Aorta (tissue), 5 donors: ENCODE results near the gene VSNL1. TPM values are rescaled to one million over a fixed set of nuclear protein-coding genes. Genes with fewer than 3 reads are reported as not detected.

ENCODE experiments used
- ATAC-seq: fragments of 200-7000 bp; cut with Tn5 transposase; one replicate; pipeline ENCODE4 v1.9.1; 2022; ENCODE audit warnings: moderate library complexity; ENCODE audit not compliant: low FRiP score
- DNase-seq, 2 donors: peaks; one replicate each; pipeline ENCODE4 v3.0.0-alpha.2; 2020
- H3K27ac ChIP-seq, 2 donors: one replicate each; pipeline ENCODE4 v1.5.1; 2013; ENCODE audit warnings: low read length in 2 of 2, mild to moderate bottlenecking in 2 of 2, moderate library complexity in 2 of 2, control low read depth in 1 of 2, inconsistent platforms in 1 of 2, low read depth in 1 of 2
- H3K27me3 ChIP-seq, 2 donors: one replicate each; pipeline ENCODE4 v1.6.1; 2013; ENCODE audit warnings: control low read depth in 1 of 2, low read length in 1 of 2, mild to moderate bottlenecking in 1 of 2, moderate library complexity in 1 of 2; ENCODE audit not compliant: insufficient read depth in 2 of 2, control insufficient read depth in 1 of 2
- H3K36me3 ChIP-seq, 2 donors: one replicate each; pipeline ENCODE4 v1.6.1; 2013; ENCODE audit warnings: control low read depth in 1 of 2, low read length in 1 of 2, mild to moderate bottlenecking in 1 of 2; ENCODE audit not compliant: insufficient read depth in 2 of 2, control insufficient read depth in 1 of 2
- H3K4me1 ChIP-seq, 2 donors: one replicate each; pipeline ENCODE4 v1.6.1; 2013; ENCODE audit warnings: low read length in 2 of 2, control low read depth in 1 of 2, mild to moderate bottlenecking in 1 of 2, moderate library complexity in 1 of 2; ENCODE audit not compliant: insufficient read depth in 2 of 2, control insufficient read depth in 1 of 2
- H3K4me3 ChIP-seq, 2 donors: one replicate each; pipeline ENCODE4 v1.5.1; 2013; ENCODE audit warnings: low read length in 2 of 2, control low read depth in 1 of 2, mild to moderate bottlenecking in 1 of 2
- H3K9me3 ChIP-seq: one replicate; pipeline ENCODE4 v1.6.1; 2013; ENCODE audit warnings: mild to moderate bottlenecking, low read length; ENCODE audit not compliant: control insufficient read depth
- WGBS, 2 donors: extraction: QIAGEN DNeasy Blood & Tissue Kit; methylation state at CpG; one replicate each; pipeline ENCODE4 v1.1.7; 2013; 5-methylcytosine and 5-hydroxymethylcytosine counted together
- intact Hi-C, 2 donors: fragments of 100-400 bp; cut with DNase I; formaldehyde crosslinking; loops; one replicate each; pipeline versions ENCODE4 v1.14.2 to v1.15.0; 2022
- polyA plus RNA-seq, 2 donors: library from polyadenylated mRNA; stranded (reverse); fragments of 200-250 nt; gene quantifications; one replicate each; pipeline ENCODE4 v1.2.3, GENCODE V29; 2013
- total RNA-seq, 2 donors: library from RNA; stranded (reverse); fragmentation: NEBNext Ultra II Directional; extraction: Animal tissue kit (Norgen Biotek cat#: 25700); gene quantifications; one replicate each; pipeline ENCODE4 v1.2.1, GENCODE V29; 2021
- donor health status: healthy with polysubstance abuse.
- donor health status: Bipolar disorder and iron deficiency.
- donor health status: DM: no; HTN: no; CAD: no.
- donor health status: DM: no; HTN: no; CAD: no.
- donor health status: DM: yes; HTN: yes; CAD: no.

The VSNL1 gene
- total and polyA plus RNA-seq, 4 donors: not detected

DNA sequence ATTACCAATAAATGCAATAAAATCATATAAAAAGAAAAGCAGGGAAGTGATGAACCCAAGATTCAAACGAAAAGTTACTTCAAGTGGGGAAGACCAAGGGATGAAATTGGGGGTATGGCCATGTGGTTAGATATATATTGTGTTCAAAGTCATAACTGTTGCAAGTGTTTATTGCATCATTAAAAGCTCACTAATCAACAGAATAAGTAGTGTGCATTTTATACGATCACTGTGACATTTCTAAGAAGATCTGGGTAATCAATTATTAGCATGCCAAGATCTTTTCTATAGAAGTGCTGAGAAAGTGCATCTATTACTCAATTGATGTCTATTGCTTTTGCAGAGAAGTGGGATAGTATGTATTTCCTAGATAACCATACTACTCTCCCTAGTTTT, 52.9 kb downstream of the VSNL1 start:
- WGBS, 2 donors: 92 to 96% methylated on average over 2 of the region's 2 CpGs
- no peak overlapping the region for H3K4me3 ChIP-seq
- intact Hi-C loops: no loop called here
- DNase-seq (no peak), ATAC-seq (no peak)
- no peaks in the 10 kb centered on the region for H3K27me3 ChIP-seq
- no peaks in the 10 kb centered on the region for H3K36me3 ChIP-seq
- H3K9me3 ChIP-seq: no peaks in the 10 kb centered on the region
- H3K4me1 ChIP-seq: no peaks in the 10 kb centered on the region
- no peak overlapping the region for H3K27ac ChIP-seq

DNA sequence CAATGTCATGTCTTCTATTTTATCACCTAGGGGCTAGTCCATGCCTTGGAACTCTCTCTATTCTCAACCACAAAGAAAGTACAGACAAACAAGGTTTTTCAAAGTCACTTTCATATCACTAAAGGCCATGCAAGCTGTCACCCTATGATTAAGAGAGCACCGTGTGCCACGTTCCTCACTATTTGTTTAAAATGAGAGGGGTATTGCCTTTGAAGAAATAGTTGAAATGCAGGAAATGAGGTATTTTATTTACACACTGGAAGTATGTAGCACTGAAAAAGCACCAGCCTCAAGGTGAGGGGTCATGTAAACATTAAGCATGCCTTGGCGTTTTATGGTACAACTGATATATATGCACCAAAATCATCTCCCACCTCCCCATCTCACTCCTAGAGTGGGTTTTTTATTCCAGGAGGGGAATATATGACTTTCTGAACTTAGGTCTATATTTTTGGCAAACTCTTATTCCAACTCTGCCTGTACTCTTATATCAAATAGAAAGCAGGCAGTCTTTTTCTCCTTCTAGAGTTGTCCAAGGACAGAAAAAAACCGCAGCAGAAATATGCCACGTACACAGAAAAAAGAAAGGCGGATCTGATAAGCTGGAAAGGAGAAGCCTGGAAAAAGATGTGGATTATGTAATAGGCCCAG, 53.5 kb downstream of the VSNL1 start:
- DNase-seq: no peak
- WGBS, 2 donors: 13 to 24% methylated on average over 6 of the region's 6 CpGs
- no peaks in the 10 kb centered on the region for H3K36me3 ChIP-seq
- H3K4me1 ChIP-seq: no peaks in the 10 kb centered on the region
- intact Hi-C loops: no loop called here
- no peaks in the 10 kb centered on the region for H3K9me3 ChIP-seq
- H3K27ac ChIP-seq: no peak overlapping the region
- ATAC-seq: no peak
- no peaks in the 10 kb centered on the region for H3K27me3 ChIP-seq
- no peak overlapping the region for H3K4me3 ChIP-seq

DNA sequence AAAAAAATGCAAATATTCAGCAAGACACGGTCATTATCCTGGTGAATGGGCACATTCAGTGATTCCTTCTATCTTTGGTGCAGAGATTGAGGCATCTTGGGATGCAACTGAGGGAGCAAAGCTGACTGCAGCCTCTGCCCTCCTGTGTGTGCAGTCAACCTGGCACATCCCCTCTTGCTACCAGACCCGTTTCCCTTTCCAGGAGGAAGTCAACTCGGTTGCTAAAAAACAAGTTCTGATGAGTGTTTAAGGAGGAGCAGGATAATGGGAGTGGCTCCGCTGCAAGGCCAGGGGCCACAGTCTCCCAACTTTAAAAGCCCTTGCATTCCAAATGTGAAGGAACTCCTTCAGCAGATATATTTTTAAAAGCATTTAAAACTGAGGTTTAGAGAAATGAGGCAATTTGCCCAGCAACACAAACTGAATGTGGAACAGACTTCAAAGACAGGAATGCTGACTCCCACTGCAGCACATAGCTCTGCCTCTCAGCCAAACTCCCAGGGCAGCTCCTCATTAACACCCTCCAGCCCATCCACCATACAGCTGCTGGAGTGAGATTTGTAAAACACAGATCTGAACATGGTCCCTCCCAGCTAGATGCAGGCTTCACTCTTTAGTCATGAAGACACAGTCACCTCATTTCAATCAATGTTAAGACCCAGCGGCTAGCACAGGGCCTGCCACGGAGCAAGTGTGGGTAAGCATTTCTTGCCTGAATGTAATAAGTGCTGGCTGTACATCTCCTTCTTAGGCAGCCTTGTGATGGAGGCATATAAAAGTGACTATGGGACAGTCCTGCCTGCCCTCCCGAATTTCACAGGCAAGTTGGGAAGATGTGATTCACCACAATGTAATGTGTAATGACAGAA, 54.3 kb downstream of the VSNL1 start:
- Histone ChIP-seq H3K36me3 (no peaks in the 10 kb centered on the region), H3K4me1 (no peaks in the 10 kb centered on the region), H3K9me3 (no peaks in the 10 kb centered on the region), H3K4me3 (no peak overlapping the region), H3K27me3 (no peaks in the 10 kb centered on the region), H3K27ac (no peak overlapping the region)
- ATAC-seq (peak; percentile 29), DNase-seq (no peak)
- WGBS, 2 donors: 35 to 49% methylated on average over 7 of the region's 7 CpGs
- intact Hi-C loops: no loop called here

DNA sequence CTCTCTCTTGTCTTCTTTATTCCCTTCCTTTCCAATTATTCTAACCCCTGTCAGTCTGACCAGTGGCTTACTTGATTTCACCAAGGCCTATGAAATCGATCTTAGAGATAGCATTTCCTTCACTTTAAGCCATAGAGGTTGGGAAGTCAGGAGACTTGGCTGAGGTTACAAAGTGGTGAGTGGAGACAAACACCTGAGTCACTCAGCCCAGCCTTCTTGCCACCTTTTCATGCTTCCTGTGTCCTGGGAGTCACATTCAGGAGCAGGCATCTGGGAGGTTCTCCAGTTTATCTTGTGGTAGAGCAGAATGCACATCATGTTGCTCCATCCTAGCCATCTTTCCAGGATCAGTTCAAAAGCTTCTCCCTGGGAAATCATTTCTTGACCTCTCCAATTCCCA, 59.1 kb downstream of the VSNL1 start:
- no peak overlapping the region for H3K27ac ChIP-seq

DNA sequence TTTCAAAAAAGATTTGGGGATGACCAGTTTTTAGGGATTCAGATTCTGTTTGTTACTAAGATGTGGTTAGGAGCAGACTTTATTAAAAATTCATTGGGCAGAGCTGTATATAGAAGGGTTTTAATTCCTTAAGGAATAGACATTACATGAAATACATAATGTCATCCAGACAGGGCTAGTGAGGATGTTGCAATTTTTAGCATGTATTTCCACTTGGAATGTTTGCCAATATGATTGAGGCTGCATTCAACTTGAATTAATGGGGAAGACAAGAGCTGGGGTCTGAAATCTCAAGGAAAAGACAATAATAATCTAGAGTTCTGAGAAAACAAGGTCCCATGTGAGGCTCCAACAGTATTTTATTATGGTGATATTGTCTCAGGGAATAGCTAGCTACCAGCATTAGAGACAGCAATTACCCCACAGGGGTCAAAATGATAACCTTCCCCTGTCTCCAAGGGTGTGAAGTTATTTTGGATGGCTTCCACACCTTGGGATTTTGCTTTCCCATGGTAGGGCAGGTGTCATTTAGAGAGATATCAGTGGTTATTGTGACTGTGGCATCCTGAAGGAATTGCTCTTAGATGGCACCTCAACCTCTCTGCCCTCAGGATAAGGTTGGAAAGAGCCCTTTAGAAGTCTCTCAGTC, 60.2 kb downstream of the VSNL1 start:
- no peaks in the 10 kb centered on the region for H3K27me3 ChIP-seq
- H3K27ac ChIP-seq: no peak overlapping the region
- no peaks in the 10 kb centered on the region for H3K4me1 ChIP-seq
- intact Hi-C loops: no loop called here
- H3K36me3 ChIP-seq: no peaks in the 10 kb centered on the region
- H3K9me3 ChIP-seq: no peaks in the 10 kb centered on the region
- H3K4me3 ChIP-seq: no peak overlapping the region
- ATAC-seq (no peak), DNase-seq (no peak)

More for the DNA sequence above, 59.1 kb downstream of the VSNL1 start:
- Histone ChIP-seq H3K4me3 (no peak overlapping the region), H3K36me3 (no peaks in the 10 kb centered on the region), H3K9me3 (no peaks in the 10 kb centered on the region), H3K4me1 (no peaks in the 10 kb centered on the region), H3K27me3 (no peaks in the 10 kb centered on the region)
- DNase-seq: no peak
- intact Hi-C loops: no loop called here
- 83 to 90% methylated on average over 1 of the region's 1 CpG for WGBS, 2 donors
- no peak for ATAC-seq

DNA sequence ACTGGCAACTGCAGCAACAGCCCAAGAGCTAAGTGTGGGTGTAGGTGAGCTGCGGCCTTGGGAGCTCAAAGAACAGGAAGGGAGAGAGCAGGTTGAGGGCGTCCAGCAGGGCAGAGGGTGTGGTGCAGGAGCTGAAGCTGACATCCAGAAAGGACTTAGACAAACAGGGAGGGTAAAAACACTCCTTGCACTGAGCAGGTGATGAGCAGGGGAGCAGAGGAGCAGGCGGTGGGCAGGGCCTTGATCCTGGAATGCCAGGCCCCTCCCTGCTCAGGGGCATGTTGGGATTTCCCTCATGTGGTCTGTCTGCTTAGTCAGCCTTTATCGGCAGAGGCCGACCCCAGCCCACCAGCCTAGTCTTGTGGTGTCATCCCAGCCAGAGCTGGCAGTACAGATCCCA, 63.6 kb downstream of the VSNL1 start:
- H3K4me1 ChIP-seq: no peaks in the 10 kb centered on the region
- 88 to 92% methylated on average over 5 of the region's 5 CpGs for WGBS, 2 donors
- DNase-seq (no peak), ATAC-seq (peak; percentile 30)
- H3K27me3 ChIP-seq: peaks cover 0 to 3% of the 10 kb centered on the region in 2 donors
- no peak overlapping the region for H3K4me3 ChIP-seq
- no peak overlapping the region for H3K27ac ChIP-seq
- H3K9me3 ChIP-seq: no peaks in the 10 kb centered on the region
- intact Hi-C loops: no loop called here
- H3K36me3 ChIP-seq: no peaks in the 10 kb centered on the region

DNA sequence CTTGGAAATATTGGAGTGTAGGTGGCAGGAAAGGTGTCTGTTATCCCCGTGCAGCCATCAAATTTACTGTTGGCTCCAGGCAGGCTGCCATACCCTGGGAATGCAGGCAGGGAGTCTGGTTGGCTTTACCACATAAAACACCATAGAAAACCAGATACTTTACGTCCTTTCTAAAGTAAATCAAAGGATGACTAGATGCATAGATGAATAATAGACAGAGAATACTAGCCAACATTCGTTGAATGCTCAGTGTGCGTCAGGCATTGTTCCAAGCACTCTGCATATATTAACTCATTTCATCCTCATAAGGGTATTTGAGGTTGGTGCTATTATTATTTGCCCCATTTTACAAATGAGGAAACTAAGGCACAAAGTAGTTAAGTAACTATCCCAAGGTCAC, 65.2 kb downstream of the VSNL1 start:
- Histone ChIP-seq H3K27ac (no peak overlapping the region), H3K27me3 (peaks cover 0 to 3% of the 10 kb centered on the region in 2 donors), H3K4me3 (no peak overlapping the region), H3K4me1 (no peaks in the 10 kb centered on the region), H3K9me3 (no peaks in the 10 kb centered on the region), H3K36me3 (no peaks in the 10 kb centered on the region)
- DNase-seq: no peak
- intact Hi-C loops: no loop called here
- ATAC-seq: no peak
- 86 to 88% methylated on average over 4 of the region's 4 CpGs for WGBS, 2 donors

DNA sequence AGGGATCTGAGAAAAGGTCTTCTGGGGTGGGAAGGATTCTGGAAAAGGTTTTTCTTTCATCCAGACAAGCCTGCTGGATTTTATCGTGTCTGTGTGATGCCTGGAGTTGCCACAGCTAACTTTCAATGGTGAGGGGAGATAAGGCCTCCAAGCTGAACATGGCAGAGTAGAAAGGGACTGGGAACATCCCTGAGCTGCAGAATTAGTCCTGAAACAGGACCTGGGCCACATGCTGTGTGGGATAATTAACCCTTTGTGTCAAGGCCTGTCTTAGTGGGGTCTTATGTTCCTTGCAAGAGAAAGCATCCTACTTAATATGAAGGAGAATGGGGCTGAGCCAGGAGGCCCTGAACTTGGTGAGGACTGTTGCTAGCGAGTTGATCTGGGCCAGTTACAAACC, 66.4 kb downstream of the VSNL1 start:
- H3K4me3 ChIP-seq: no peak overlapping the region
- no peak overlapping the region for H3K27ac ChIP-seq
- no peak for DNase-seq
- no peaks in the 10 kb centered on the region for H3K4me1 ChIP-seq
- H3K27me3 ChIP-seq: peaks cover 0 to 3% of the 10 kb centered on the region in 2 donors
- H3K36me3 ChIP-seq: no peaks in the 10 kb centered on the region
- intact Hi-C loops: no loop called here
- no peaks in the 10 kb centered on the region for H3K9me3 ChIP-seq
- no peak for ATAC-seq
- 89 to 90% methylated on average over 2 of the region's 2 CpGs for WGBS, 2 donors
